HG03457 (cell line): ENCODE data around the gene DNAJB13.

Source experiments
- ATAC-seq: cut with Tn5 transposase; IDR thresholded peaks from one replicate; pipeline ENCODE4 v1.9.1; 2021; ENCODE audit warnings: moderate number of reproducible peaks; ENCODE audit not compliant: unreplicated experiment

The DNAJB13 gene

GRCh38 chr11:74012074-74012809 lies 61.4 kb downstream of the DNAJB13 start:
- ATAC-seq, result no peak

GRCh38 chr11:74013141-74013540 lies 62.3 kb downstream of the DNAJB13 start:
- no peak for ATAC-seq

GRCh38 chr11:74014880-74015279 lies 64.1 kb downstream of the DNAJB13 start:
- no peak for ATAC-seq

DNA sequence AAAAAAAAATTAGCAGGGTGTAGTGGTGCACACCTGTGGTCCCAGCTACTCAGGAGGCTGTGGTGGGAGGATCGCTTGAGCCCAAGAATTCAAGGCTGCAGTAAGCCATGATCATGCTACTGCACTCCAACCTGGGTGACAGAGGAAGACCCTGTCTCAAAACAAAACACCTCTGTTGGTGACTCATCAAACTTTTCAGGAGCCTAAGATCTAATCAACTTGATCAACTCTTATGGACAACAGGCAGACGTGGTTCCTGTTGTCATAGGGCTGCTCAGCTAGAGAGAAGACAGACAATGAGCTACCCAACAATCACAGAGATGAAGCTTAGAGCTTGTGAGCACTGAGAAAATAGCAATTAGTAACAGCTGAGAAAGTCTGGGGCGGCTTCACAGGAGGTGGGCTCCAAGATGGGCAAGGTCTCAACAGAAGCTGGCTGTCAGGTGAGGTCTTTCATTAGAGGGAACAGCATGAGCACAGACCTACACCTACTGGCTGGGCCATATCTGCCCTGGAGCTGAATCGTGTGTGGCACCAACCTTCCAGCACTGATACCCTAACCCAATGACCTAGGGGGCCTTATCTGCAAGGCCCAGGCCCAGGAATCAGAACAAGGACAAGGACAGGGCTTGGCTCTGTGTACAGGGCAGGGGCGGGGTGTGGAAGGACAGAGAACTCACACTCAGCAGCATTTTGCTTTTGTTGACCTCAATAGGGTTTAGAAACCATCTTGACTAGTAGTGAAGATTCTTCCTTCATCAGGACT lies 65.3 kb downstream of the DNAJB13 start:
- ATAC-seq, result no peak

DNA sequence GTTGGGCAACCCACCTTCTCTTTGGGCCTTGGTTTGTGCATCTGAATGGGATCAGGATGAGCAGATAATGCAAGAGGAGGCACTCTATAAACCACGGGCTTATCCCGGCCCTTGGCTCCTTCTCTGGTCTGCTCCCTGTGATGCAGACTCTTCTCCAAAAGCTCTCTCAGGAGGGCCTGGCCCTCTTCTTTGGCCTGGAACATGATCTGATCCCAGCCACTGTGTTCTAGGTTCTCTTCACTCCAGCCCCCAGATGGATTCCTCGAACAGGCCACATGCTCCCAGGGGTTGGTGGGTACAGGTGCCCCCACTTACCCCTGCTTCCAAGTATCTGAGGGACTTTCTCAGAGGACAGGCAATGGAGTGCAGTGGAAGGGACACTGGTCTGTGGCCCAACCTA lies 66.8 kb downstream of the DNAJB13 start:
- no peak for ATAC-seq

- ATAC-seq, result no peak
Measured at GRCh38 chr11:74018331-74019005, 67.6 kb downstream of the DNAJB13 start.

DNA sequence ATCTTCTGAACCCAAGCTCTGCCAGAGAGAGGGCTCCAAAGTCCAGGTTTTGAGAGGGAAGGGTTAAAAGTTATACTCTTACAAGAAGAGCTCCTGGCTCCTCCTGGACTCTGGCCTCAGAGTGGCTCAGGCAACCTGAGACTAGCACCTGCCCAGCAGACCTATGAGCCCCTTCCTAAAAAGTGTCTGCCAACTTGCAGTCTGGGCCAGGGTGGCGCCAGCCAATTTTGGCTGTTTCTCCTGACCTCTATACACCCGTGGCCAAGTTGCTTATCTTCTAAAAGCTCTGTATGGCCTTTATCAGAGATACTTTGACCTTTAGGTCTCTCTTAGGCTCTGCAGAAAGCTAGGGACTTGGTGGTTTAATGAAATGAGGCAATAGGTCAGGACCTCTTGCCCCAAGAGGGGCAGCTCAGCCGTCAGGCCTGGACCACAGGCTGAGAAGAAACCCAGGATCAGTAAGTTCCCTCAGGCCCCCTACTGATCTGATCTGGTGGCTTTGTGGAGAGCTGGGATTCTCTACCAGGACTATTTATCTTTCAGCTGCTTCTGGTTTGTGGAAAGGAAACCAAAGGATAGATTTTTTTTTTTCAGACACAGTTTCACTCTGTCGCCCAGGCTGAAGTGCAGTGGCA lies 68.4 kb downstream of the DNAJB13 start:
- ATAC-seq, result no peak

- no peak for ATAC-seq
Measured at GRCh38 chr11:74019860-74020259, 69.0 kb downstream of the DNAJB13 start.
